NCI-H2196 (cell line): ENCODE results near the gene CLDN2.
"Not testable (repeated sequence)": the region's sequence is repeated elsewhere in the genome, so short reads cannot be mapped to it uniquely, and the experiment has no call there.

Experiments
- DNase-seq: peaks from one replicate; lab custom pipeline; 2025; ENCODE audit not compliant: unreplicated experiment; lab: John Stamatoyannopoulos, UW

The CLDN2 gene

GRCh38 chrX:106919932-106920452, at the start of gene CLDN2:
TSS of gene CLDN2 (plus strand) at chrX:106920402. CDS start at chrX:106928229, 7,827 bp downstream.
- no peak for DNase-seq

GRCh38 chrX:106872796-106873195, 47.4 kb upstream of the CLDN2 start:
- not testable (repeated sequence) for DNase-seq

- DNase-seq: peak; percentile 36
Observed at GRCh38 chrX:106874075-106874474, 46.1 kb upstream of the CLDN2 start.

GRCh38 chrX:106875151-106875550, 45.1 kb upstream of the CLDN2 start:
- no peak for DNase-seq

GRCh38 chrX:106889468-106889867, 30.7 kb upstream of the CLDN2 start:
- DNase-seq: no peak

- no peak for DNase-seq
Observed at GRCh38 chrX:106891762-106892460, 28.3 kb upstream of the CLDN2 start.

- peak; percentile 52 for DNase-seq
Observed at GRCh38 chrX:106894392-106894909, 25.8 kb upstream of the CLDN2 start.

- no peak for DNase-seq
Observed at GRCh38 chrX:106894978-106895452, 25.2 kb upstream of the CLDN2 start.

GRCh38 chrX:106897259-106897658, 22.9 kb upstream of the CLDN2 start:
- DNase-seq: no peak

GRCh38 chrX:106898462-106898861, 21.7 kb upstream of the CLDN2 start:
- peak; percentile 55 for DNase-seq

GRCh38 chrX:106899276-106899675, 20.9 kb upstream of the CLDN2 start:
- DNase-seq: no peak

GRCh38 chrX:106899841-106900240, 20.4 kb upstream of the CLDN2 start:
- no peak for DNase-seq

GRCh38 chrX:106901341-106901740, 18.9 kb upstream of the CLDN2 start:
- DNase-seq: no peak

- no peak for DNase-seq
Observed at GRCh38 chrX:106901781-106902219, 18.4 kb upstream of the CLDN2 start.

- no peak for DNase-seq
Observed at GRCh38 chrX:106902684-106903083, 17.5 kb upstream of the CLDN2 start.

- DNase-seq: no peak
Observed at GRCh38 chrX:106903291-106903824, 16.8 kb upstream of the CLDN2 start, which contains the start of gene RIPPLY1. TSS of gene RIPPLY1 (minus strand) at chrX:106903341. CDS start at chrX:106903287, 54 bp downstream.

GRCh38 chrX:106903856-106904528, 16.2 kb upstream of the CLDN2 start:
- no peak for DNase-seq

GRCh38 chrX:106905064-106905708, 15.0 kb upstream of the CLDN2 start:
- DNase-seq: no peak

GRCh38 chrX:106906361-106906760, 13.8 kb upstream of the CLDN2 start:
- no peak for DNase-seq

- DNase-seq: no peak
Observed at GRCh38 chrX:106912864-106913263, 7.3 kb upstream of the CLDN2 start.
